KMS-11 (cell line): ENCODE measurements around the gene KCNC1.

Experiments used
- H2AFZ ChIP-seq: fragments of 200-600 bp; sonication (generic); 2 replicates; pipeline ENCODE4 v1.6.1; 2016; ENCODE audit warnings: antibody characterized with exemption, mixed run types, low read depth
- H3K27ac ChIP-seq: fragments of 200-600 bp; sonication (generic); 2 replicates; pipeline ENCODE4 v1.6.1; 2016; ENCODE audit warnings: mild to moderate bottlenecking, mixed run types
- H3K27me3 ChIP-seq: fragments of 200-600 bp; sonication (generic); 2 replicates; pipeline ENCODE4 v1.6.1; 2017; ENCODE audit warnings: mild to moderate bottlenecking, low read depth, mixed run types, moderate library complexity; ENCODE audit not compliant: insufficient read depth
- H3K36me3 ChIP-seq: fragments of 200-600 bp; sonication (generic); 2 replicates; pipeline ENCODE4 v1.6.1; 2017; ENCODE audit warnings: mild to moderate bottlenecking, mixed run types; ENCODE audit not compliant: insufficient read depth
- H3K4me1 ChIP-seq: fragments of 200-600 bp; sonication (generic); 2 replicates; pipeline ENCODE4 v1.6.1; 2016; ENCODE audit warnings: mild to moderate bottlenecking, low read depth, mixed run types; ENCODE audit not compliant: poor library complexity, severe bottlenecking
- H3K4me2 ChIP-seq: fragments of 200-600 bp; sonication (generic); 2 replicates; pipeline ENCODE4 v1.7.0; 2016; ENCODE audit warnings: mild to moderate bottlenecking, mixed run types
- H3K4me3 ChIP-seq: fragments of 200-600 bp; sonication (generic); IDR thresholded peaks from 2 replicates; pipeline ENCODE4 v1.6.1; 2017; ENCODE audit warnings: low read depth, low read length, mixed read lengths; ENCODE audit not compliant: insufficient read depth
- H3K79me2 ChIP-seq: fragments of 200-600 bp; sonication (generic); 2 replicates; pipeline ENCODE4 v1.6.1; 2016; ENCODE audit warnings: low read depth, mixed run types; ENCODE audit not compliant: insufficient read depth
- H3K9ac ChIP-seq: fragments of 200-600 bp; sonication (generic); 2 replicates; pipeline ENCODE4 v1.6.1; 2016; ENCODE audit warnings: mild to moderate bottlenecking, mixed run types
- H4K20me1 ChIP-seq: fragments of 200-600 bp; sonication (generic); 2 replicates; pipeline ENCODE4 v1.6.1; 2016; ENCODE audit warnings: mild to moderate bottlenecking, mixed run types; ENCODE audit not compliant: insufficient read depth
- CTCF ChIP-seq: fragments of 200-600 bp; sonication (generic); conservative IDR thresholded peaks from 2 replicates; pipeline ENCODE4 v1.6.1; 2017; ENCODE audit warnings: low read depth, mild to moderate bottlenecking, antibody characterized with exemption, low read length, moderate library complexity, mixed read lengths

Gene KCNC1

GRCh38 chr11:17745023-17745772 lies 10.6 kb downstream of the KCNC1 start:
- Histone ChIP-seq H4K20me1 (no peaks in the 10 kb centered on the region), H3K4me3 (no peak overlapping the region), H3K27me3 (peaks cover 12% of the 10 kb centered on the region; the same call in 1 of the 2 replicates), H3K27ac (no peak overlapping the region), H3K4me1 (no peaks in the 10 kb centered on the region), H3K9ac (no peak overlapping the region), H3K4me2 (no peak overlapping the region), H3K36me3 (no peaks in the 10 kb centered on the region), H2AFZ (no peak overlapping the region), H3K79me2 (no peaks in the 10 kb centered on the region)
- TF ChIP-seq CTCF = no peak

- Histone ChIP-seq H3K79me2 (no peaks in the 10 kb centered on the region), H3K27ac (no peak overlapping the region), H3K4me2 (no peak overlapping the region), H4K20me1 (no peaks in the 10 kb centered on the region), H3K9ac (no peak overlapping the region), H3K27me3 (peaks cover 12% of the 10 kb centered on the region; the same call in 1 of the 2 replicates), H3K4me1 (no peaks in the 10 kb centered on the region), H3K36me3 (no peaks in the 10 kb centered on the region), H2AFZ (no peak overlapping the region), H3K4me3 (no peak overlapping the region)
- TF ChIP-seq CTCF = no peak
Observed at GRCh38 chr11:17746096-17746495, 11.5 kb downstream of the KCNC1 start.

GRCh38 chr11:17747131-17747955 lies 12.8 kb downstream of the KCNC1 start:
- peaks cover 12% of the 10 kb centered on the region; the same call in 1 of the 2 replicates for H3K27me3 ChIP-seq
- H3K4me3 ChIP-seq = no peak overlapping the region
- H3K9ac ChIP-seq = no peak overlapping the region
- H3K4me1 ChIP-seq = no peaks in the 10 kb centered on the region
- no peak overlapping the region for H3K4me2 ChIP-seq
- H2AFZ ChIP-seq = no peak overlapping the region
- no peaks in the 10 kb centered on the region for H3K79me2 ChIP-seq
- no peak for TF ChIP-seq CTCF
- H3K36me3 ChIP-seq = no peaks in the 10 kb centered on the region
- H3K27ac ChIP-seq = no peak overlapping the region
- no peaks in the 10 kb centered on the region for H4K20me1 ChIP-seq

- H3K4me3 ChIP-seq = no peak overlapping the region
- H3K4me1 ChIP-seq = no peaks in the 10 kb centered on the region
- H3K4me2 ChIP-seq = no peak overlapping the region
- no peaks in the 10 kb centered on the region for H3K36me3 ChIP-seq
- peaks cover 12% of the 10 kb centered on the region; the same call in 1 of the 2 replicates for H3K27me3 ChIP-seq
- TF ChIP-seq CTCF = no peak
- no peak overlapping the region for H2AFZ ChIP-seq
- H3K27ac ChIP-seq = no peak overlapping the region
- H4K20me1 ChIP-seq = no peaks in the 10 kb centered on the region
- no peaks in the 10 kb centered on the region for H3K79me2 ChIP-seq
- no peak overlapping the region for H3K9ac ChIP-seq
Observed at GRCh38 chr11:17748044-17748443, 13.5 kb downstream of the KCNC1 start.
